Hepatocyte (in vitro differentiated cells): ENCODE measurements around the gene ANKRD44.

ENCODE experiments used
- EZH2 ChIP-seq: fragments of 200-600 bp; sonication (generic); IDR thresholded peaks from 2 replicates; pipeline ENCODE4 v1.6.1; 2016; ENCODE audit warnings: antibody characterized with exemption, mild to moderate bottlenecking, borderline replicate concordance
- EZH2phosphoT487 ChIP-seq: fragments of 200-600 bp; sonication (generic); IDR thresholded peaks from one replicate; pipeline ENCODE4 v1.6.1; 2018; ENCODE audit warnings: antibody characterized with exemption, mild to moderate bottlenecking, low read depth, moderate library complexity; ENCODE audit not compliant: unreplicated experiment, severe bottlenecking
- TF ChIP-seq, protein P1 (sequence below): fragments of 200-600 bp; sonication (generic); IDR thresholded peaks from 2 replicates; pipeline ENCODE4 v1.5.1; 2016; ENCODE audit warnings: antibody characterized with exemption, mild to moderate bottlenecking; ENCODE audit not compliant: poor library complexity

DNA sequence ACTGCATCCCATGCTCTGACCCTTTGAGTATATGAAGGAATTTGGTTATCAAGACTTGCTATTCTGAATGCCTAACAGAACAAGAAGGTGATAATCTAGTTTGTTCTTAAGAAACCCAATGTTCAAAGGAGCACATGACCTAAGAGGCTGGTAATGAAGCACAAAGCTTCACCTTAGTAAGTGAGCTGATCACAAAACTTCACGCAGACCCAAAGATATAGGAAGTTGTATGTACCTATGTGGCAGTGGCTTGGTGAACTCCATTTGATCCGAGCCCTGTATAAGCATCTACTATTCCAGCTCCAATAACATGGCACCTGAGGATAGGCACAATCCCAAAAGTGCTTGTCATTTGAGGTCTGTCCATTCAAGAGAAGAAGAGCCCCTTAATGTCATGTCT lies 78.6 kb downstream of the ANKRD44 start:
- TF ChIP-seq EZH2 = no peak
- TF ChIP-seq, protein P1, sequence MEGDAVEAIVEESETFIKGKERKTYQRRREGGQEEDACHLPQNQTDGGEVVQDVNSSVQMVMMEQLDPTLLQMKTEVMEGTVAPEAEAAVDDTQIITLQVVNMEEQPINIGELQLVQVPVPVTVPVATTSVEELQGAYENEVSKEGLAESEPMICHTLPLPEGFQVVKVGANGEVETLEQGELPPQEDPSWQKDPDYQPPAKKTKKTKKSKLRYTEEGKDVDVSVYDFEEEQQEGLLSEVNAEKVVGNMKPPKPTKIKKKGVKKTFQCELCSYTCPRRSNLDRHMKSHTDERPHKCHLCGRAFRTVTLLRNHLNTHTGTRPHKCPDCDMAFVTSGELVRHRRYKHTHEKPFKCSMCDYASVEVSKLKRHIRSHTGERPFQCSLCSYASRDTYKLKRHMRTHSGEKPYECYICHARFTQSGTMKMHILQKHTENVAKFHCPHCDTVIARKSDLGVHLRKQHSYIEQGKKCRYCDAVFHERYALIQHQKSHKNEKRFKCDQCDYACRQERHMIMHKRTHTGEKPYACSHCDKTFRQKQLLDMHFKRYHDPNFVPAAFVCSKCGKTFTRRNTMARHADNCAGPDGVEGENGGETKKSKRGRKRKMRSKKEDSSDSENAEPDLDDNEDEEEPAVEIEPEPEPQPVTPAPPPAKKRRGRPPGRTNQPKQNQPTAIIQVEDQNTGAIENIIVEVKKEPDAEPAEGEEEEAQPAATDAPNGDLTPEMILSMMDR = no peak
- TF ChIP-seq EZH2phosphoT487 = no peak
